IMR-90 (cell line): ENCODE results near the gene HAND1. TPM values are rescaled to one million over a fixed set of nuclear protein-coding genes. Genes with fewer than 3 reads are reported as not detected.

Source experiments
- ATAC-seq: fragments of 200-7000 bp; cut with Tn5 transposase; 2 replicates; pipeline ENCODE4 v1.9.1; 2020; ENCODE audit warnings: low read depth, mild to moderate bottlenecking, moderate library complexity
- BruUV-seq: library from RNA; stranded (reverse); fragments of 400-500 nt; replicated peaks from 2 replicates; lab custom pipeline; 2021; lab: Mats Ljungman, UMichigan
- CTCF ChIA-PET: fragments of 300-600 bp; formaldehyde crosslinking; extraction: SDS; loops from one replicate; lab custom pipeline; 2021; ENCODE audit warnings: antibody characterized with exemption; lab: Yijun Ruan, JAX
- POLR2A ChIA-PET: fragments of 300-600 bp; sonication (Branson Sonifier 250); formaldehyde crosslinking; loops from one replicate; lab custom pipeline; 2022; ENCODE audit warnings: antibody characterized with exemption; ENCODE audit not compliant: unreplicated experiment; lab: Charles Lee
- DNase-seq: peaks from one replicate; pipeline ENCODE4 v3.0.0; 2013
- H2AFZ ChIP-seq: replicated peaks from 2 replicates; pipeline ENCODE3; 2013; ENCODE audit warnings: low read length, mild to moderate bottlenecking; ENCODE audit not compliant: poor library complexity
- H2AK5ac ChIP-seq: 2 replicates; pipeline ENCODE4 v1.6.1; 2013; ENCODE audit warnings: low read depth, low read length, inconsistent platforms
- H2AK9ac ChIP-seq: replicated peaks from 2 replicates; pipeline ENCODE3; 2013; ENCODE audit warnings: mild to moderate bottlenecking, low read depth, low read length, moderate library complexity; ENCODE audit not compliant: poor library complexity
- H2BK120ac ChIP-seq: 2 replicates; pipeline ENCODE4 v1.6.1; 2013; ENCODE audit warnings: low read depth, low read length, inconsistent platforms
- H2BK15ac ChIP-seq: 3 replicates; pipeline ENCODE4 v1.6.1; 2013; ENCODE audit warnings: low read depth, low read length, inconsistent platforms
- H2BK20ac ChIP-seq: 2 replicates; pipeline ENCODE4 v1.6.1; 2013; ENCODE audit warnings: low read depth, mild to moderate bottlenecking, inconsistent platforms, low read length, moderate library complexity
- H2BK5ac ChIP-seq: 2 replicates; pipeline ENCODE4 v1.6.1; 2013; ENCODE audit warnings: mild to moderate bottlenecking, low read depth, low read length, inconsistent platforms; ENCODE audit not compliant: poor library complexity, severe bottlenecking
- H3K14ac ChIP-seq: replicated peaks from 2 replicates; pipeline ENCODE4 v1.6.1; 2013; ENCODE audit warnings: low read depth, low read length, inconsistent platforms
- H3K18ac ChIP-seq: 2 replicates; pipeline ENCODE4 v1.6.1; 2013; ENCODE audit warnings: low read depth, low read length, control low read depth
- H3K23ac ChIP-seq: 2 replicates; pipeline ENCODE4 v1.6.1; 2013; ENCODE audit warnings: low read depth, low read length, inconsistent platforms
- H3K27ac ChIP-seq: 2 replicates; pipeline ENCODE4 v1.5.1; 2013; ENCODE audit warnings: mild to moderate bottlenecking, control low read depth, low read length; ENCODE audit not compliant: insufficient read depth
- H3K27me3 ChIP-seq: 2 replicates; pipeline ENCODE4 v1.6.1; 2013; ENCODE audit warnings: low read length; ENCODE audit not compliant: control insufficient read depth, insufficient read depth
- H3K36me3 ChIP-seq: 2 replicates; pipeline ENCODE4 v1.6.1; 2013; ENCODE audit warnings: low read length, mixed read lengths; ENCODE audit not compliant: control insufficient read depth, insufficient read depth
- H3K4ac ChIP-seq: 2 replicates; pipeline ENCODE4 v1.6.1; 2013; ENCODE audit warnings: low read depth, low read length, inconsistent platforms
- H3K4me1 ChIP-seq: 2 replicates; pipeline ENCODE4 v1.6.1; 2013; ENCODE audit warnings: low read length, mixed read lengths; ENCODE audit not compliant: control insufficient read depth, insufficient read depth
- H3K4me2 ChIP-seq: 2 replicates; pipeline ENCODE4 v1.6.1; 2013; ENCODE audit warnings: low read depth, mild to moderate bottlenecking, control low read depth, low read length, moderate library complexity
- H3K4me3 ChIP-seq: 2 replicates; pipeline ENCODE4 v1.5.1; 2013; ENCODE audit warnings: low read depth, mild to moderate bottlenecking, control low read depth, low read length, moderate library complexity; ENCODE audit not compliant: insufficient read depth
- H3K56ac ChIP-seq: 2 replicates; pipeline ENCODE4 v1.6.1; 2013; ENCODE audit warnings: low read length, inconsistent platforms; ENCODE audit not compliant: insufficient read depth; ENCODE audit errors: extremely low read depth
- H3K79me1 ChIP-seq, 2 experiments: 2 replicates each; pipeline ENCODE4 v1.6.1; 2013; ENCODE audit warnings: low read length in 2 of 2, inconsistent platforms in 1 of 2, low read depth in 1 of 2
- H3K9ac ChIP-seq: 2 replicates; pipeline ENCODE4 v1.6.1; 2013; ENCODE audit warnings: low read depth, low read length, control low read depth
- H3K9me1 ChIP-seq: 2 replicates; pipeline ENCODE4 v1.6.1; 2013; ENCODE audit warnings: low read length, inconsistent platforms; ENCODE audit not compliant: insufficient read depth
- H3K9me3 ChIP-seq: 2 replicates; pipeline ENCODE4 v1.6.1; 2013; ENCODE audit warnings: low read length; ENCODE audit not compliant: control insufficient read depth, insufficient read depth
- H4K20me1 ChIP-seq: 2 replicates; pipeline ENCODE4 v1.6.1; 2013; ENCODE audit warnings: low read length, inconsistent platforms; ENCODE audit not compliant: insufficient read depth
- H4K5ac ChIP-seq: 2 replicates; pipeline ENCODE4 v1.6.1; 2013; ENCODE audit warnings: mild to moderate bottlenecking, low read depth, low read length, control low read depth
- H4K8ac ChIP-seq, 2 experiments: 2 replicates each; pipeline ENCODE4 v1.6.1; 2013; ENCODE audit warnings: low read depth in 2 of 2, low read length in 2 of 2, control low read depth in 1 of 2, inconsistent platforms in 1 of 2
- H4K91ac ChIP-seq: 2 replicates; pipeline ENCODE4 v1.6.1; 2013; ENCODE audit warnings: low read depth, low read length, inconsistent platforms; ENCODE audit not compliant: insufficient read depth
- CTCF ChIP-seq: conservative IDR thresholded peaks from 2 replicates; pipeline ENCODE4 v1.5.1; 2012; ENCODE audit warnings: mild to moderate bottlenecking, low read depth, low read length, improper control_type of control experiment
- ELK1 ChIP-seq: fragments of 150-350 bp; IDR thresholded peaks from 2 replicates; pipeline ENCODE4 v1.6.1; 2016; ENCODE audit warnings: low read depth, mild to moderate bottlenecking, low read length, moderate library complexity, borderline replicate concordance
- FOS ChIP-seq: fragments of 150-350 bp; IDR thresholded peaks from 2 replicates; pipeline ENCODE4 v1.6.1; 2016; ENCODE audit warnings: low read depth, low read length
- MAFK ChIP-seq: IDR thresholded peaks from 2 replicates; pipeline ENCODE4 v1.6.1; 2012; ENCODE audit warnings: low read depth, low read length, improper control_type of control experiment
- MAZ ChIP-seq: IDR thresholded peaks from 2 replicates; pipeline ENCODE4 v1.6.1; 2012; ENCODE audit warnings: low read depth, mild to moderate bottlenecking, low read length, improper control_type of control experiment, moderate library complexity, borderline replicate concordance
- RFX5 ChIP-seq: IDR thresholded peaks from 2 replicates; pipeline ENCODE4 v1.8.0; 2012; ENCODE audit warnings: low read depth, mild to moderate bottlenecking, low read length, moderate library complexity
- SMC3 ChIP-seq: fragments of 150-350 bp; IDR thresholded peaks from 2 replicates; pipeline ENCODE4 v1.6.1; 2016; ENCODE audit warnings: low read depth, mild to moderate bottlenecking, antibody characterized with exemption, low read length, moderate library complexity
- WGBS, 2 experiments: methylation state at CpG; one replicate each; pipeline versions ENCODE4 v1.1.5 to v1.1.7; 2013; ENCODE audit warnings: missing lambda C conversion rate in 2 of 2; ENCODE audit not compliant: insufficient read length in 1 of 2; ENCODE audit errors: extremely low coverage in 2 of 2; 5-methylcytosine and 5-hydroxymethylcytosine counted together
- dilution Hi-C: fragments of 300-500 bp; cut with HindIII; formaldehyde crosslinking; loops from one replicate; pipeline ENCODE4 v1.14.3; 2018; ENCODE audit warnings: low sequenced_read_pairs; ENCODE audit not compliant: unreplicated experiment
- in situ Hi-C: fragments of 300-500 bp; cut with MboI; formaldehyde crosslinking; loops from 3 replicates; pipeline ENCODE4 v1.14.3; 2019; ENCODE audit warnings: low sequenced_read_pairs, inconsistent platforms, mixed read lengths
- intact Hi-C: fragments of 100-400 bp; cut with micrococcal nuclease; formaldehyde crosslinking; loops from 2 replicates; pipeline ENCODE4 v1.10.0; 2022
- polyA plus RNA-seq, 3 experiments: library from polyadenylated mRNA; depleted of rRNA; stranded (reverse); fragments of >200 nt; gene quantifications; 2 replicates each; pipeline ENCODE4 v1.2.3, GENCODE V29; 2012; ENCODE audit warnings: low replicate concordance in 1 of 3
- total RNA-seq: library from RNA; depleted of rRNA; stranded (reverse); fragments of >200 nt; gene quantifications from 2 replicates; pipeline ENCODE4 v1.2.3, GENCODE V29; 2012

HAND1 gene
- total and polyA plus RNA-seq, 2 of the 4 experiments (the other 2 are of a cell fraction) = not detected

GRCh38 chr5:154455585-154455984 lies 22.4 kb downstream of the HAND1 start:
- H3K4me3 ChIP-seq = no peak overlapping the region
- no peak overlapping the region for H3K14ac ChIP-seq
- TF ChIP-seq MAFK = no peak
- TF ChIP-seq MAZ = no peak
- TF ChIP-seq ELK1 = no peak
- TF ChIP-seq RFX5 = no peak
- no peak for TF ChIP-seq FOS
- no peak for TF ChIP-seq CTCF
- TF ChIP-seq SMC3 = no peak
- H4K20me1 ChIP-seq = peaks cover 4% of the 10 kb centered on the region
- POLR2A ChIA-PET = no interaction called here
- H3K27me3 ChIP-seq = no peaks in the 10 kb centered on the region
- no peak overlapping the region for H3K4ac ChIP-seq
- peaks cover 52% of the 10 kb centered on the region for H3K36me3 ChIP-seq
- no peak overlapping the region for H2AK5ac ChIP-seq
- dilution Hi-C loops (no loop called here), intact Hi-C loops (no loop called here), in situ Hi-C loops (loop anchor here (25.0 kb wide), 1 partner anchor 357 kb away; no protein-coding TSS in a partner anchor)
- no CpG with 5 or more reads among the region's 5 CpGs for WGBS, 2 experiments
- no peak overlapping the region for H3K56ac ChIP-seq
- peaks cover 6% of the 10 kb centered on the region for H3K9me1 ChIP-seq
- no peak overlapping the region for H2BK15ac ChIP-seq
- no peak overlapping the region for H2BK120ac ChIP-seq
- no peaks in the 10 kb centered on the region for H3K9me3 ChIP-seq
- no peak overlapping the region for H2BK5ac ChIP-seq
- no peak overlapping the region for H3K9ac ChIP-seq
- ATAC-seq (no peak), DNase-seq (no peak)
- H3K4me1 ChIP-seq = peaks cover under 1% of the 10 kb centered on the region; the same call in 1 of the 2 replicates
- no peak overlapping the region for H4K91ac ChIP-seq
- no peak overlapping the region for H3K4me2 ChIP-seq
- H2BK20ac ChIP-seq = no peak overlapping the region
- no peak overlapping the region for H4K8ac ChIP-seq
- no peak overlapping the region for H2AK9ac ChIP-seq
- peaks cover 10 to 19% of the 10 kb centered on the region in 2 experiments for H3K79me1 ChIP-seq
- no peak overlapping the region for H4K5ac ChIP-seq
- no TSS peak for BruUV-seq
- no peak overlapping the region for H3K23ac ChIP-seq
- no peak overlapping the region for H3K18ac ChIP-seq
- H3K27ac ChIP-seq = no peak overlapping the region
- CTCF ChIA-PET = no interaction called here
- H2AFZ ChIP-seq = no peak overlapping the region
